ENCODE results near the gene METTL16.

DNA sequence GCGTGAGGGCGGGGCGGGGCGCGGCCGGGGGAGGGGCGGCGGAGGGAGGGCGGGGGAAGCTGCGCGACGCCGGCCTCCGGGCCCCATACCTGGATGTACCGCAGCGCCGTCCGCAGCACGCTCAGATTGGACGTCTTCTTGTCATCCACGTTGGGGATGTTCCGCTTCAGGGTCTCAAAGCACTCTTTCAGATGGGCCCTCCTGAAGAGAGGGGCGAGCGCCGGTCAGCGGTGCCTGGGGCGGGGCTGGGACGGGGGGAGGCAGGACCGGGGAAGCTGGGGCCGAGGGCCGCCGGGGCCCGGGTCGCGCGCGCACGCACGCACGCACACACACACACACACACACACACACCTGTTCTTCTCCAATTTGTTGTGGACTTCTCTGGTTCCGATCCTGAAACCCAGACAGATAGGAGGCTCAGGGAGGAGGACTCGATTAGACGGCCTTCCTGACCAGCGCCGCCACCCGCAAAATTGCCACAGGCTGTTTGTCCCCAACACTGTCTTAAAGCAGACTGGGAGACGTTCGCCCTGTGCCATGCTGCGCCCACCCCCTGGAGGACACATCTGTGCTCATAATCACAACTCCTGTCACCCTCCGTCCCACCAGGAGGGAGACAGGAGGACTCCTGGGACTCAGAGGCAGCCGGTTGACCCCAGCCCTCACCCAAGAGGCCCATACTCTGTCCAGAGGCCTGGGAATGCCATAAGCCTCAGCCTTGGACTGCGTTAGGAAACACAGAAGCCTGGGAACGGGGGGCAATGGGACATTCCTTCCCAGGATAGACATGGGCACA, 117.5 kb downstream of the METTL16 start:
- no peak for TF ChIP-seq POLR2A (IDR thresholded peaks at IDR 0.05)
- TF ChIP-seq, protein P1, sequence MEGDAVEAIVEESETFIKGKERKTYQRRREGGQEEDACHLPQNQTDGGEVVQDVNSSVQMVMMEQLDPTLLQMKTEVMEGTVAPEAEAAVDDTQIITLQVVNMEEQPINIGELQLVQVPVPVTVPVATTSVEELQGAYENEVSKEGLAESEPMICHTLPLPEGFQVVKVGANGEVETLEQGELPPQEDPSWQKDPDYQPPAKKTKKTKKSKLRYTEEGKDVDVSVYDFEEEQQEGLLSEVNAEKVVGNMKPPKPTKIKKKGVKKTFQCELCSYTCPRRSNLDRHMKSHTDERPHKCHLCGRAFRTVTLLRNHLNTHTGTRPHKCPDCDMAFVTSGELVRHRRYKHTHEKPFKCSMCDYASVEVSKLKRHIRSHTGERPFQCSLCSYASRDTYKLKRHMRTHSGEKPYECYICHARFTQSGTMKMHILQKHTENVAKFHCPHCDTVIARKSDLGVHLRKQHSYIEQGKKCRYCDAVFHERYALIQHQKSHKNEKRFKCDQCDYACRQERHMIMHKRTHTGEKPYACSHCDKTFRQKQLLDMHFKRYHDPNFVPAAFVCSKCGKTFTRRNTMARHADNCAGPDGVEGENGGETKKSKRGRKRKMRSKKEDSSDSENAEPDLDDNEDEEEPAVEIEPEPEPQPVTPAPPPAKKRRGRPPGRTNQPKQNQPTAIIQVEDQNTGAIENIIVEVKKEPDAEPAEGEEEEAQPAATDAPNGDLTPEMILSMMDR (IDR thresholded peaks at IDR 0.05) = no peak
